GM12892 (cell line): ENCODE results near the gene CBS.
"Not testable (repeated sequence)": the region's sequence is repeated elsewhere in the genome, so short reads cannot be mapped to it uniquely, and the experiment has no call there.

ENCODE experiments used
- POLR2A ChIP-seq: IDR thresholded peaks from 2 replicates; pipeline ENCODE4 v1.6.1; 2011; ENCODE audit warnings: low read depth, low read length, control low read depth
- POLR2AphosphoS5 ChIP-seq: IDR thresholded peaks from 2 replicates; pipeline ENCODE4 v1.6.1; 2011; ENCODE audit warnings: low read depth, low read length, control low read depth
- TAF1 ChIP-seq: IDR thresholded peaks from 2 replicates; pipeline ENCODE4 v1.6.1; 2011; ENCODE audit warnings: low read depth, mild to moderate bottlenecking, control low read depth, low read length, borderline replicate concordance

DNA sequence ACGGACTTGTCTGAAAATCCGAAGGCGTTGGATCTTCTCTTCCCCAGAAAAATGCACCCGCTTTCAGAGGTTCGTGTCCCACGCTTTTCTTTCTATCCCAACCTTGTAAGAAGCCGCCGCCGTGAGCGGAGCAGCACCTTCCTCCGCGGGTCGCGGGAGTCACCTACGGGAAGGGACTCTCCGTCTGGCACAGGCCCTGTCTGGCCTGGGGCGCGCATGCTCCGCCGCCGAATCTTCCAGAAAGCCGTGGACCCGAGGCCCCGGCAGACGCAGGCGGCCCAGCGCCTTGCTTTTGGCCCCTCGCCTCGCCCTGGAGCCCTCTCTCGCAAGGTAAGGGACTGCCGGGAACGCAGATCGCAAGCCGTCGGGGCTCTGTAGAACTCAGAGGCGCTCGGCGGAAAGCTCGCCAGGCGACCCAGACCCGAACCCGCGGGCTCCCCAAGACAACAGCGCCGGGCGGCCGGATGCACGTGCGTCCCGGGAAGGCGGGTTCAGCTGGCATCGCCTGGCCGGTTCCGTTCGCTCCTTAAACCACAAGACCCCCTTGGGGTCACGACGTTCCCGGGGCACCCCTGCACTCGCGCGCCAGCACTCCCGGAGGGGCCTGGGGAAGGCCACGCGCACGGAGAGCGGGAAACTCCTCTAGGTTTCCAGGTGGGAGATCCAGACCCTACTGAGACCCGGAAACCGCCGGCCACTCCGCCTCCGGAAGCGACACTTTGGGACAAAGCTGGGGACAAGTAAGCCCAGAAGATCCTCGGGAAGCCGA lies 1.1 kb downstream of the CBS start:
- TF ChIP-seq POLR2AphosphoS5, POLR2A, TAF1: not testable (repeated sequence)
